ENCODE measurements around the gene PARD3.
A peak's percentile ranks its signal among the peaks of the same experiment; 100 is the strongest.

PARD3 gene

DNA sequence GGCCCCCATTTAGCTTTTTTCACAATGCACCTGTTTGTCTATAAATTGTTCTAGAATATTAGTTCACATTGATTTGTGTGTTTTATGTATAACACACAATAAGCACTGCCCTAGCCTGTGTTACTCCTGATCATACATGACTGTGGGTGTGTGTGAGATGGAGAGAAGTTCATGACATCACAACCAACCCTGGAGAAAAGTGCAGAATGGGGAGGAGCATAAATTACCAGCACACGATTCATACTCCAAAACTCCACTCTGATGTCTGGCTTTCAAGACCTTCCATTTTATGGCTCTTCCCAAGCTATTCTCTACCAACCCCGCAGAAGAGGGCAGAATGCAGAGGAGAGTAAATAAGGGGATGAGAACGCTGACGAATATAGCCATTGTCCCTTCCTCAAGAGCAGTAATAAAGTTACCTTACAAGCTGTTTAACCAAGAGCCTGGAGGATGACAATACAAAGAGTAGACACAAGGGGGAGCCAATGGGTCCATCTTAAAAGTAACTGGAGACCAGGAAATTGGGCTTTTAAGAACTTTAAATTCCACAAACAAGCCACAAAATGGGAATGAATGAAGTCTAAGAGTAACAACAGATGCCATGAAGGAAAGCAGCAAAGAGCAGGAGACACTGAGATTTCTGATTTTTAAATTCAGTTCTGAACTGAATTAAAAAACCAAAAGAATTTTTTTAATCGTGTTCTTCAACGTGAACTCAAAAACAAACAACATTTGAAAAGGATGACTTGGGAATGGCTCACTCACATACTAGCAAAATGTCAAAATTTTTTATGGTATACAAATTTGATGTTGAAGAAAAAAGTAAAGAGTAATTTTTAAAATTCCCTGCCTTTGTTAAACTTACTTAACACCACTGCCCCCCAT lies 159.6 kb downstream of the PARD3 start:
- no peak overlapping the region for H3K4me3 ChIP-seq (ENCODE audit: control insufficient read depth, low read depth, low read length)
- TF ChIP-seq, protein P1, sequence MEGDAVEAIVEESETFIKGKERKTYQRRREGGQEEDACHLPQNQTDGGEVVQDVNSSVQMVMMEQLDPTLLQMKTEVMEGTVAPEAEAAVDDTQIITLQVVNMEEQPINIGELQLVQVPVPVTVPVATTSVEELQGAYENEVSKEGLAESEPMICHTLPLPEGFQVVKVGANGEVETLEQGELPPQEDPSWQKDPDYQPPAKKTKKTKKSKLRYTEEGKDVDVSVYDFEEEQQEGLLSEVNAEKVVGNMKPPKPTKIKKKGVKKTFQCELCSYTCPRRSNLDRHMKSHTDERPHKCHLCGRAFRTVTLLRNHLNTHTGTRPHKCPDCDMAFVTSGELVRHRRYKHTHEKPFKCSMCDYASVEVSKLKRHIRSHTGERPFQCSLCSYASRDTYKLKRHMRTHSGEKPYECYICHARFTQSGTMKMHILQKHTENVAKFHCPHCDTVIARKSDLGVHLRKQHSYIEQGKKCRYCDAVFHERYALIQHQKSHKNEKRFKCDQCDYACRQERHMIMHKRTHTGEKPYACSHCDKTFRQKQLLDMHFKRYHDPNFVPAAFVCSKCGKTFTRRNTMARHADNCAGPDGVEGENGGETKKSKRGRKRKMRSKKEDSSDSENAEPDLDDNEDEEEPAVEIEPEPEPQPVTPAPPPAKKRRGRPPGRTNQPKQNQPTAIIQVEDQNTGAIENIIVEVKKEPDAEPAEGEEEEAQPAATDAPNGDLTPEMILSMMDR (conservative IDR thresholded peaks at IDR 0.05; ENCODE audit: control insufficient read depth, insufficient read depth, low read depth, low read length) = peak; percentile 85
- DNase-seq (ENCODE audit: low read depth) = peak; percentile 76

GRCh38 chr10:34654211-34654610 lies 160.9 kb downstream of the PARD3 start:
- TF ChIP-seq, protein P1 (conservative IDR thresholded peaks at IDR 0.05; ENCODE audit: control insufficient read depth, insufficient read depth, low read depth, low read length) = no peak
- no peak overlapping the region for H3K4me3 ChIP-seq (ENCODE audit: control insufficient read depth, low read depth, low read length)
- no peak for DNase-seq (ENCODE audit: low read depth)

- no peak overlapping the region for H3K4me3 ChIP-seq (ENCODE audit: control insufficient read depth, low read depth, low read length)
- no peak for DNase-seq (ENCODE audit: low read depth)
- TF ChIP-seq, protein P1 (conservative IDR thresholded peaks at IDR 0.05; ENCODE audit: control insufficient read depth, insufficient read depth, low read depth, low read length) = no peak
Observed at GRCh38 chr10:34653530-34653929, 161.6 kb downstream of the PARD3 start.

GRCh38 chr10:34651416-34652195 lies 163.5 kb downstream of the PARD3 start:
- DNase-seq (ENCODE audit: low read depth) = peak; percentile 17
- TF ChIP-seq, protein P1 (conservative IDR thresholded peaks at IDR 0.05; ENCODE audit: control insufficient read depth, insufficient read depth, low read depth, low read length) = no peak
- no peak overlapping the region for H3K4me3 ChIP-seq (ENCODE audit: control insufficient read depth, low read depth, low read length)

DNA sequence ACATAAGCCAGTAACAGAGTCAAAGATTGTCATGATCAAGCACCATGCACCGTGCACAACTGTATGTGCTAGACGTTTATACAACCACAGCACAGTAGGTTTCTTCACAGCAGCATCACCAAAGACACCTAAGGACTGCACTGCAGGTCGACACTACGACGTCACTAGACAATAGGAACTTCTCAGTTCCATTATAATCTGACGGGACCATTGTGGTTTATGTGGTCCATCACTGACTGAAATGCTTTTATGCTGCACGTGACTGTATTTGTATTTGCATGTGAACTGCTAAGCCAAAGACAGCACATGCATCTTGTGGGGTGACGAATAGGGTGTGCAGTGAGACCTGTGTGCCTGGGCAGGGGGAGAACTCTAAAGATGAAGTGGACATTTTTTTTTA lies 164.9 kb downstream of the PARD3 start:
- DNase-seq (ENCODE audit: low read depth) = no peak
- no peak overlapping the region for H3K4me3 ChIP-seq (ENCODE audit: control insufficient read depth, low read depth, low read length)
- TF ChIP-seq, protein P1 (conservative IDR thresholded peaks at IDR 0.05; ENCODE audit: control insufficient read depth, insufficient read depth, low read depth, low read length) = no peak

GRCh38 chr10:34649385-34649784 lies 165.7 kb downstream of the PARD3 start:
- no peak overlapping the region for H3K4me3 ChIP-seq (ENCODE audit: control insufficient read depth, low read depth, low read length)
- DNase-seq (ENCODE audit: low read depth) = no peak
- TF ChIP-seq, protein P1 (conservative IDR thresholded peaks at IDR 0.05; ENCODE audit: control insufficient read depth, insufficient read depth, low read depth, low read length) = no peak

All from fibroblast of mammary gland (primary cell).